HEK293 (cell line): ENCODE results near the gene NAT14.
A peak's percentile ranks its signal among the peaks of the same experiment; 100 is the strongest.

Experiments used
- FEZF1 ChIP-seq: fragments of 450-650 bp; formaldehyde crosslinking; IDR thresholded peaks from 2 replicates; pipeline ENCODE4 v1.5.1; 2016; ENCODE audit warnings: missing biosample characterization, missing genetic modification characterization
- SCRT1 ChIP-seq: fragments of 450-650 bp; formaldehyde crosslinking; IDR thresholded peaks from 2 replicates; pipeline ENCODE4 v1.5.1; 2016; ENCODE audit warnings: missing biosample characterization, missing genetic modification characterization, borderline replicate concordance
- TRIM28 ChIP-seq: IDR thresholded peaks from 2 replicates; pipeline ENCODE4 v1.6.1; 2011; ENCODE audit warnings: low read length, control low read depth, borderline replicate concordance
- WT1 ChIP-seq: fragments of 450-650 bp; formaldehyde crosslinking; IDR thresholded peaks from 2 replicates; pipeline ENCODE4 v1.5.1; 2016; ENCODE audit warnings: missing biosample characterization, missing genetic modification characterization
- ZEB2 ChIP-seq: fragments of 450-650 bp; formaldehyde crosslinking; IDR thresholded peaks from 2 replicates; pipeline ENCODE4 v1.5.1; 2016; ENCODE audit warnings: missing biosample characterization, missing genetic modification characterization
- ZFP41 ChIP-seq: fragments of 450-650 bp; formaldehyde crosslinking; IDR thresholded peaks from 2 replicates; pipeline ENCODE4 v1.5.1; 2016; ENCODE audit warnings: missing biosample characterization, missing genetic modification characterization, borderline replicate concordance
- ZNF112 ChIP-seq: fragments of 450-650 bp; formaldehyde crosslinking; IDR thresholded peaks from 2 replicates; pipeline ENCODE4 v1.5.0; 2017; ENCODE audit warnings: missing biosample characterization, missing genetic modification characterization
- ZNF174 ChIP-seq: fragments of 450-650 bp; formaldehyde crosslinking; IDR thresholded peaks from 2 replicates; pipeline ENCODE4 v1.5.0; 2017; ENCODE audit warnings: missing biosample characterization, mild to moderate bottlenecking, missing genetic modification characterization
- ZNF19 ChIP-seq: fragments of 450-650 bp; formaldehyde crosslinking; IDR thresholded peaks from 2 replicates; pipeline ENCODE4; 2016; ENCODE audit warnings: missing biosample characterization, missing genetic modification characterization, low read depth
- ZNF2 ChIP-seq: fragments of 450-650 bp; formaldehyde crosslinking; IDR thresholded peaks from 2 replicates; pipeline ENCODE4 v1.5.1; 2016; ENCODE audit warnings: missing biosample characterization, missing genetic modification characterization
- ZNF223 ChIP-seq: fragments of 450-650 bp; formaldehyde crosslinking; IDR thresholded peaks from 2 replicates; pipeline ENCODE4 v1.5.1; 2016; ENCODE audit warnings: missing biosample characterization, missing genetic modification characterization
- ZNF266 ChIP-seq: fragments of 450-650 bp; formaldehyde crosslinking; IDR thresholded peaks from 2 replicates; pipeline ENCODE4 v1.5.1; 2016; ENCODE audit warnings: missing biosample characterization, missing genetic modification characterization, low read depth
- ZNF274 ChIP-seq, 2 experiments: fragments of 200-500 bp in 1 of 2; fragments of 450-650 bp in 1 of 2; sonication (Bioruptor generic) in 1 of 2; formaldehyde crosslinking in 1 of 2; IDR thresholded peaks; 2 replicates each; pipeline versions ENCODE4 v1.5.1 to v1.6.1; 2014 to 2016; ENCODE audit warnings: borderline replicate concordance in 1 of 2, inconsistent platforms in 1 of 2, low read length in 1 of 2, missing biosample characterization in 1 of 2, missing genetic modification characterization in 1 of 2
- ZNF350 ChIP-seq: fragments of 450-650 bp; formaldehyde crosslinking; IDR thresholded peaks from 2 replicates; pipeline ENCODE4 v1.5.0; 2017; ENCODE audit warnings: missing biosample characterization, mild to moderate bottlenecking, missing genetic modification characterization
- ZNF394 ChIP-seq: fragments of 450-650 bp; formaldehyde crosslinking; IDR thresholded peaks from 2 replicates; pipeline ENCODE4 v1.5.1; 2016; ENCODE audit warnings: missing biosample characterization, missing genetic modification characterization, mild to moderate bottlenecking, moderate library complexity, borderline replicate concordance
- ZNF510 ChIP-seq: fragments of 450-650 bp; formaldehyde crosslinking; IDR thresholded peaks from 2 replicates; pipeline ENCODE4 v1.5.1; 2018; ENCODE audit warnings: mild to moderate bottlenecking, missing genetic modification characterization, missing biosample characterization; ENCODE audit not compliant: insufficient replicate concordance
- ZNF529 ChIP-seq: fragments of 450-650 bp; formaldehyde crosslinking; IDR thresholded peaks from 2 replicates; pipeline ENCODE4 v1.5.1; 2017; ENCODE audit warnings: missing genetic modification characterization, missing biosample characterization; ENCODE audit not compliant: insufficient replicate concordance
- ZNF624 ChIP-seq: fragments of 450-650 bp; formaldehyde crosslinking; IDR thresholded peaks from 2 replicates; pipeline ENCODE4 v1.5.1; 2017; ENCODE audit warnings: missing biosample characterization, missing genetic modification characterization
- ZNF670 ChIP-seq: fragments of 450-650 bp; formaldehyde crosslinking; IDR thresholded peaks from 2 replicates; pipeline ENCODE4 v1.5.1; 2016; ENCODE audit warnings: missing biosample characterization, missing genetic modification characterization, low read depth
- ZNF707 ChIP-seq: fragments of 450-650 bp; formaldehyde crosslinking; IDR thresholded peaks from 2 replicates; pipeline ENCODE4 v1.5.1; 2016; ENCODE audit warnings: missing biosample characterization, missing genetic modification characterization
- ZNF843 ChIP-seq: fragments of 450-650 bp; formaldehyde crosslinking; IDR thresholded peaks from 2 replicates; pipeline ENCODE4 v1.5.1; 2016; ENCODE audit warnings: missing biosample characterization, missing genetic modification characterization
- TF ChIP-seq, protein P1 (sequence below): fragments of 450-650 bp; formaldehyde crosslinking; IDR thresholded peaks from 2 replicates; pipeline ENCODE4 v1.5.1; 2016; ENCODE audit warnings: missing biosample characterization, missing genetic modification characterization
- TF ChIP-seq, protein P2 (sequence below): fragments of 450-650 bp; formaldehyde crosslinking; IDR thresholded peaks from 2 replicates; pipeline ENCODE4 v1.5.1; 2017; ENCODE audit warnings: missing biosample characterization, missing genetic modification characterization
- TF ChIP-seq, protein P3 (sequence below): fragments of 450-650 bp; formaldehyde crosslinking; IDR thresholded peaks from 2 replicates; pipeline ENCODE4 v1.5.1; 2016; ENCODE audit warnings: missing biosample characterization, missing genetic modification characterization
- TF ChIP-seq, protein P4 (sequence below): fragments of 450-650 bp; formaldehyde crosslinking; IDR thresholded peaks from 2 replicates; pipeline ENCODE4; 2016; ENCODE audit warnings: missing biosample characterization, missing genetic modification characterization
- TF ChIP-seq, protein P5 (sequence below): fragments of 450-650 bp; formaldehyde crosslinking; IDR thresholded peaks from 2 replicates; pipeline ENCODE4 v1.5.1; 2016; ENCODE audit warnings: missing biosample characterization, missing genetic modification characterization
- TF ChIP-seq, protein P6 (sequence below): fragments of 450-650 bp; formaldehyde crosslinking; IDR thresholded peaks from 2 replicates; pipeline ENCODE4 v1.5.1; 2016; ENCODE audit warnings: missing biosample characterization, missing genetic modification characterization
- TF ChIP-seq, protein P7 (sequence below): fragments of 450-650 bp; formaldehyde crosslinking; IDR thresholded peaks from 2 replicates; pipeline ENCODE4 v1.5.1; 2016; ENCODE audit warnings: missing biosample characterization, missing genetic modification characterization

The NAT14 gene

DNA sequence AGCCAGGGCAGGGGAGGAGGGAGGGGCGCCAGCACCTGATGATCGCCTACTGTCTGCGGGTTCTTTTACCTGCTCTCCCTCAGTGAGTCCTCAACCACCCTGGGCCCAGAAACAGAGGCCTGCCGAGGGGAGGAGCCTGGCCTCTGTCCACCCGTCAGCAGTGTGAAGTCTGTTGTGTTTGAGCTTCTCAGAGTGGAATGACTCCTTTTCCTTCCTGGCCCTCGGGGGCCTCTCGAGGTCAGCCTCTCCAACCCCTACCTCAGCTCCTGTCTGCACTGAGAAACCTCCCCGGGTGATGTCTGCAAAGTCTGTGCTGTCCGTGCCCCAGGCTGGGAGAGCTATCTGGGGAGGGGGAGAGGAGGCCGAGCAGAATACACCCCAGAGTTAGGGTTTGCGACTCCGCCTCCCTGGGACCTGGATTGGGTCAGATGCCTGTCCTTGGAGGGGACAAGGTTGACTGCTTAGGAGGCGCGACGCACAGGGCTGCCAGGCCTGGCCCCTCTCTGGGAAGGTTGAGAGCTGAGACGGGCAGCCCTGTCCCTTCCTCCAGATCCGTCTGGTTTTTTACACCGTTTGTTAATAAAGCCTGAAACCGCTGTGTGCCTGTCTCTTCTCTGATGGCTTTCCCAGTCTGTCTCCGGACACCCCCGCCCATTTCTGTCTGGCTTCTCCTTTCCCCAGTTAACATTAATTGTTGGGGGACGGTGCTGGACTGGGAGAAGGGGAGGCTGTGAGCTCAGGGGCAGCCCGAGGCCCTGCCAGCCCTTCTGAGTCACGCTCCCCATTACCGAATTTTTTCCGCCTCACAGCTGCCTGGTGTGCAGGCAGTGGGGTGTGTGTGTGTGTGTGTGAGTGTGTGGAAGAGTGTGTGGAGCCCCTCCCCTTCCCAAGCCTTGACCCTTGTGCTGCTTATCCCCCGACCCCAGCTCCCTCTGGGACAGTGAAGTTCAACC, 2.3 kb downstream of the NAT14 start (continued):
- TF ChIP-seq ZNF707 (no peak), ZNF394 (tag by site-specific recombination) (no peak), ZNF266 (tag by site-specific recombination) (no peak), ZEB2 (tag by site-specific recombination) (peak; percentile 75), ZNF510 (no peak), FEZF1 (tag by site-specific recombination) (no peak), ZNF624 (no peak), ZNF843 (0 out of 2 replicates have a peak, but pooled peaks have one; percentile 27), SCRT1 (tag by site-specific recombination) (no peak), ZFP41 (tag by site-specific recombination) (no peak), ZNF274 (IDR thresholded peaks at IDR 0.05; ENCODE audit: low read length) (no peak), ZNF274 (tag by site-specific recombination; IDR thresholded peaks at IDR 0.05; ENCODE audit: borderline replicate concordance) (no peak), ZNF19 (no peak), WT1 (tag by site-specific recombination) (no peak), ZNF223 (tag by site-specific recombination) (0 out of 2 replicates have a peak, but pooled peaks have one; percentile 54), ZNF112 (tag by site-specific recombination) (no peak), ZNF670 (tag by site-specific recombination) (no peak), ZNF2 (0 out of 2 replicates have a peak, but pooled peaks have one; percentile 5), ZNF529 (tag by site-specific recombination) (no peak), TRIM28 (no peak), ZNF174 (tag by site-specific recombination) (no peak), ZNF350 (tag by site-specific recombination) (no peak)
- TF ChIP-seq, protein P1, sequence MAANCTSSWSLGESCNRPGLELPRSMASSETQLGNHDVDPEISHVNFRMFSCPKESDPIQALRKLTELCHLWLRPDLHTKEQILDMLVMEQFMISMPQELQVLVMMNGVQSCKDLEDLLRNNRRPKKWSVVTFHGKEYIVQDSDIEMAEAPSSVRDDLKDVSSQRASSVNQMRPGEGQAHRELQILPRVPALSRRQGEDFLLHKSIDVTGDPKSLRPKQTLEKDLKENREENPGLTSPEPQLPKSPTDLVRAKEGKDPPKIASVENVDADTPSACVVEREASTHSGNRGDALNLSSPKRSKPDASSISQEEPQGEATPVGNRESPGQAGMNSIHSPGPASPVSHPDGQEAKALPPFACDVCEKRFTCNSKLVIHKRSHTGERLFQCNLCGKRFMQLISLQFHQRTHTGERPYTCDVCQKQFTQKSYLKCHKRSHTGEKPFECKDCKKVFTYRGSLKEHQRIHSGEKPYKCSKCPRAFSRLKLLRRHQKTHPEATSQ, result no peak
- TF ChIP-seq, protein P2, sequence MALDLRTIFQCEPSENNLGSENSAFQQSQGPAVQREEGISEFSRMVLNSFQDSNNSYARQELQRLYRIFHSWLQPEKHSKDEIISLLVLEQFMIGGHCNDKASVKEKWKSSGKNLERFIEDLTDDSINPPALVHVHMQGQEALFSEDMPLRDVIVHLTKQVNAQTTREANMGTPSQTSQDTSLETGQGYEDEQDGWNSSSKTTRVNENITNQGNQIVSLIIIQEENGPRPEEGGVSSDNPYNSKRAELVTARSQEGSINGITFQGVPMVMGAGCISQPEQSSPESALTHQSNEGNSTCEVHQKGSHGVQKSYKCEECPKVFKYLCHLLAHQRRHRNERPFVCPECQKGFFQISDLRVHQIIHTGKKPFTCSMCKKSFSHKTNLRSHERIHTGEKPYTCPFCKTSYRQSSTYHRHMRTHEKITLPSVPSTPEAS (tag by site-specific recombination), result peak; percentile 81
- TF ChIP-seq, protein P3, sequence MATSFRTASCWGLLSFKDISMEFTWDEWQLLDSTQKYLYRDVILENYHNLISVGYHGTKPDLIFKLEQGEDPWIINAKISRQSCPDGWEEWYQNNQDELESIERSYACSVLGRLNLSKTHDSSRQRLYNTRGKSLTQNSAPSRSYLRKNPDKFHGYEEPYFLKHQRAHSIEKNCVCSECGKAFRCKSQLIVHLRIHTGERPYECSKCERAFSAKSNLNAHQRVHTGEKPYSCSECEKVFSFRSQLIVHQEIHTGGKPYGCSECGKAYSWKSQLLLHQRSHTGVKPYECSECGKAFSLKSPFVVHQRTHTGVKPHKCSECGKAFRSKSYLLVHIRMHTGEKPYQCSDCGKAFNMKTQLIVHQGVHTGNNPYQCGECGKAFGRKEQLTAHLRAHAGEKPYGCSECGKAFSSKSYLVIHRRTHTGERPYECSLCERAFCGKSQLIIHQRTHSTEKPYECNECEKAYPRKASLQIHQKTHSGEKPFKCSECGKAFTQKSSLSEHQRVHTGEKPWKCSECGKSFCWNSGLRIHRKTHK, result no peak
- TF ChIP-seq, protein P4, sequence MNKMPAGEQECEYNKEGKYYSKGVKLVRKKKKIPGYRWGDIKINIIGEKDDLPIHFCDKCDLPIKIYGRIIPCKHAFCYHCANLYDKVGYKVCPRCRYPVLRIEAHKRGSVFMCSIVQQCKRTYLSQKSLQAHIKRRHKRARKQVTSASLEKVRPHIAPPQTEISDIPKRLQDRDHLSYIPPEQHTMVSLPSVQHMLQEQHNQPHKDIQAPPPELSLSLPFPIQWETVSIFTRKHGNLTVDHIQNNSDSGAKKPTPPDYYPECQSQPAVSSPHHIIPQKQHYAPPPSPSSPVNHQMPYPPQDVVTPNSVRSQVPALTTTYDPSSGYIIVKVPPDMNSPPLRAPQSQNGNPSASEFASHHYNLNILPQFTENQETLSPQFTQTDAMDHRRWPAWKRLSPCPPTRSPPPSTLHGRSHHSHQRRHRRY (tag by site-specific recombination), result no peak
- TF ChIP-seq, protein P5, sequence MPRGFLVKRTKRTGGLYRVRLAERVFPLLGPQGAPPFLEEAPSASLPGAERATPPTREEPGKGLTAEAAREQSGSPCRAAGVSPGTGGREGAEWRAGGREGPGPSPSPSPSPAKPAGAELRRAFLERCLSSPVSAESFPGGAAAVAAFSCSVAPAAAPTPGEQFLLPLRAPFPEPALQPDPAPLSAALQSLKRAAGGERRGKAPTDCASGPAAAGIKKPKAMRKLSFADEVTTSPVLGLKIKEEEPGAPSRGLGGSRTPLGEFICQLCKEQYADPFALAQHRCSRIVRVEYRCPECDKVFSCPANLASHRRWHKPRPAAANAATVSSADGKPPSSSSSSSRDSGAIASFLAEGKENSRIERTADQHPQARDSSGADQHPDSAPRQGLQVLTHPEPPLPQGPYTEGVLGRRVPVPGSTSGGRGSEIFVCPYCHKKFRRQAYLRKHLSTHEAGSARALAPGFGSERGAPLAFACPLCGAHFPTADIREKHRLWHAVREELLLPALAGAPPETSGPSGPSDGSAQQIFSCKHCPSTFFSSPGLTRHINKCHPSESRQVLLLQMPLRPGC, result 0 out of 2 replicates have a peak, but pooled peaks have one; percentile 18
- TF ChIP-seq, protein P6, sequence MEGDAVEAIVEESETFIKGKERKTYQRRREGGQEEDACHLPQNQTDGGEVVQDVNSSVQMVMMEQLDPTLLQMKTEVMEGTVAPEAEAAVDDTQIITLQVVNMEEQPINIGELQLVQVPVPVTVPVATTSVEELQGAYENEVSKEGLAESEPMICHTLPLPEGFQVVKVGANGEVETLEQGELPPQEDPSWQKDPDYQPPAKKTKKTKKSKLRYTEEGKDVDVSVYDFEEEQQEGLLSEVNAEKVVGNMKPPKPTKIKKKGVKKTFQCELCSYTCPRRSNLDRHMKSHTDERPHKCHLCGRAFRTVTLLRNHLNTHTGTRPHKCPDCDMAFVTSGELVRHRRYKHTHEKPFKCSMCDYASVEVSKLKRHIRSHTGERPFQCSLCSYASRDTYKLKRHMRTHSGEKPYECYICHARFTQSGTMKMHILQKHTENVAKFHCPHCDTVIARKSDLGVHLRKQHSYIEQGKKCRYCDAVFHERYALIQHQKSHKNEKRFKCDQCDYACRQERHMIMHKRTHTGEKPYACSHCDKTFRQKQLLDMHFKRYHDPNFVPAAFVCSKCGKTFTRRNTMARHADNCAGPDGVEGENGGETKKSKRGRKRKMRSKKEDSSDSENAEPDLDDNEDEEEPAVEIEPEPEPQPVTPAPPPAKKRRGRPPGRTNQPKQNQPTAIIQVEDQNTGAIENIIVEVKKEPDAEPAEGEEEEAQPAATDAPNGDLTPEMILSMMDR, result no peak
- TF ChIP-seq, protein P7, sequence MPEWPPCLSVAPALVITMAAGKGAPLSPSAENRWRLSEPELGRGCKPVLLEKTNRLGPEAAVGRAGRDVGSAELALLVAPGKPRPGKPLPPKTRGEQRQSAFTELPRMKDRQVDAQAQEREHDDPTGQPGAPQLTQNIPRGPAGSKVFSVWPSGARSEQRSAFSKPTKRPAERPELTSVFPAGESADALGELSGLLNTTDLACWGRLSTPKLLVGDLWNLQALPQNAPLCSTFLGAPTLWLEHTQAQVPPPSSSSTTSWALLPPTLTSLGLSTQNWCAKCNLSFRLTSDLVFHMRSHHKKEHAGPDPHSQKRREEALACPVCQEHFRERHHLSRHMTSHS (tag by site-specific recombination), result no peak
